Vein endothelial cell (primary cell): ENCODE data around the gene UBXN11. TPM values are rescaled to one million over a fixed set of nuclear protein-coding genes. Genes with fewer than 3 reads are reported as not detected.

Experiments used
- total RNA-seq: library from RNA; depleted of rRNA; stranded (reverse); fragments of >200 nt; gene quantifications from 2 replicates; pipeline ENCODE4 v1.2.3, GENCODE V29; 2012

Gene UBXN11, protein sequence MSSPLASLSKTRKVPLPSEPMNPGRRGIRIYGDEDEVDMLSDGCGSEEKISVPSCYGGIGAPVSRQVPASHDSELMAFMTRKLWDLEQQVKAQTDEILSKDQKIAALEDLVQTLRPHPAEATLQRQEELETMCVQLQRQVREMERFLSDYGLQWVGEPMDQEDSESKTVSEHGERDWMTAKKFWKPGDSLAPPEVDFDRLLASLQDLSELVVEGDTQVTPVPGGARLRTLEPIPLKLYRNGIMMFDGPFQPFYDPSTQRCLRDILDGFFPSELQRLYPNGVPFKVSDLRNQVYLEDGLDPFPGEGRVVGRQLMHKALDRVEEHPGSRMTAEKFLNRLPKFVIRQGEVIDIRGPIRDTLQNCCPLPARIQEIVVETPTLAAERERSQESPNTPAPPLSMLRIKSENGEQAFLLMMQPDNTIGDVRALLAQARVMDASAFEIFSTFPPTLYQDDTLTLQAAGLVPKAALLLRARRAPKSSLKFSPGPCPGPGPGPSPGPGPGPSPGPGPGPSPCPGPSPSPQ
- 2.0 and 3.6 TPM in 2 replicates for total RNA-seq

DNA sequence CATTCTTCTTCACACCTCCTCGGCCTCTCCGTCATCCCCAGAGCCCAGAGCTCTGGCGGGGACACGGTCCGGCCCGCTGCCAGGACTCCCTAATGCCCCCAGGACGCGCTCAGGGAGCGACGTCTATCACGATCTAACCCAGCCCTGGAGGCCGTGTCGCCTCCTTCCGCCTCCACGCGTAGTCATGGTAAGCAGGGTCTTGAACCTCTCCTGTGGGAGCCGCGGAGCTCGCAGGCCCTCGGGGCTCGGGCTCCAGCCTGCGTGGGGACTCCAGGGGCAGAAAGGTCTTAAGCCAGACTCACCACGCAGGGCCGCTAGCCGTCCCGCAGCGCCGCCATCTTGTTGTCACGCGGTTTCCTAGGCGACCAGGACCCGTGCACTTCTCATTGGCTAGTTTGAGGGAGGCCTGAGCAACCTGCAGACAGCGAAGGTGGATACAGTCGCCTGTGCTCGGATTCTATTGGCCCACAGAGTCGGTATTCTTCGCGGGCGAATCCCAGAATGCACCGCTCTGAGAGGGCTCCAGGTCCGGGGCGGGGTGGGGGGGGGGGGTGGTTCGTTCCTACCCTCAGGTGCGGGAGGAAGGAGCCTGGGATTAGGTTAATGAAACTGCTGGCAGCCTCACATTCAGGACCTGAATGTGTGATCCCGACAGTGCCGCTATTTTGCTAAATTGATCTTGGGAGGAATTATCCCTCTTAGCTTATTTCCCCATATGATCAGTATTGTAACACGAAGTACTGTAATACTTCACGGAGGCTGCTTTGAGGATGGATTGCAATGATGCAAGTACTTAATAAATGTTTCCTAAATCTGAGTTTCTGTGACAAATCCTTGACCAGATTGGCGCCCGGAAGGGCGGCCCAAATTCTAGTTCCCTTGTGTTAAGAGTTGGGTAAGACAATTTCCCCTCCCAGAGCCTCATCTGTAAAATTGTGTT is at the start of gene UBXN11:
UBXN11 (minus strand) TSS at position 347 of the 940 bp plus-strand sequence. CDS start 3,753 bp downstream, outside the sequence.

DNA sequence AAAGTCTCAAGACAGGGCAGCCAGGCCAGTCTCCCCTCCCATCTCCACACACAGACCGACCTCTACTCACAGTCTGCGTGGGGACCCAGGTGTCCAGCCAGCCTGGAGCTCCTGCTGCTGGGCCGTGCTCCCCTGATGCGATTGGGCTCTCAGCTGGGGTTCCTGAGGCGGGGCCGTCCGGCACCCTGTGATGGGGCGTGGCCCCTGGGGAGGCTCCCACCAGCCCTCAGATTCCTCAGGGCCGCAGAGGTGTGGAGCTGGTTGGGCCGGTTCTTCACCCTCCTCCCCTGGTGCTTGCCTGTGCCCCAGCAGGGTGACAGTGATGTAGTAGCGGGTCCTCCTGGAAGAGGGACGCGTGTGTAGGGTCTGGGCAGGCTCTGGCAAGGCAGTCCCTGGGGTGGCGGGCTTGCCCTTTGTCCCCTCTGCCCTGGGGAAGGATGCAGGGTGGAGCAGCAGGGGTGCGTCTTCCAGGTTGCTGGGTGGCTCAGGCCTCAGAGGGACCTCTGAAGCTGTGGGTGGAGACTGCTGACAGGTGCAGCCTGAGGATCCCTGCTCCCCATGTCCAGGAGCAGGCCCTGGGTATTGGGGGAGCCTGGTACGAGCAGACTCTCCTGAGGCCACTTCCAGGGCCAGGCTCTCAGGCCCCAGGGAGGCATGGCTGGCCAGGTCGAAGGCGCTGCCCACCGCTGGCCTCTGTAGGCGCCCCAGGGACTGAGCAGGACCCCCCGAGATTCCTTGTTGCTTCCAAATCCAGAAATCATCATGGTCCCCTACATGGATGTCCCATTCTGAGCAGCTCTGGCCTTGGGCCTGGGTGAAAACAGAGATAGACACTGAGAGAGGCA is 47.8 kb upstream of the UBXN11 start, which contains the start of gene CRYBG2:
CRYBG2 (minus strand) TSS at position 155 of the 845 bp plus-strand sequence. CDS start 7,473 bp downstream, outside the sequence.

DNA sequence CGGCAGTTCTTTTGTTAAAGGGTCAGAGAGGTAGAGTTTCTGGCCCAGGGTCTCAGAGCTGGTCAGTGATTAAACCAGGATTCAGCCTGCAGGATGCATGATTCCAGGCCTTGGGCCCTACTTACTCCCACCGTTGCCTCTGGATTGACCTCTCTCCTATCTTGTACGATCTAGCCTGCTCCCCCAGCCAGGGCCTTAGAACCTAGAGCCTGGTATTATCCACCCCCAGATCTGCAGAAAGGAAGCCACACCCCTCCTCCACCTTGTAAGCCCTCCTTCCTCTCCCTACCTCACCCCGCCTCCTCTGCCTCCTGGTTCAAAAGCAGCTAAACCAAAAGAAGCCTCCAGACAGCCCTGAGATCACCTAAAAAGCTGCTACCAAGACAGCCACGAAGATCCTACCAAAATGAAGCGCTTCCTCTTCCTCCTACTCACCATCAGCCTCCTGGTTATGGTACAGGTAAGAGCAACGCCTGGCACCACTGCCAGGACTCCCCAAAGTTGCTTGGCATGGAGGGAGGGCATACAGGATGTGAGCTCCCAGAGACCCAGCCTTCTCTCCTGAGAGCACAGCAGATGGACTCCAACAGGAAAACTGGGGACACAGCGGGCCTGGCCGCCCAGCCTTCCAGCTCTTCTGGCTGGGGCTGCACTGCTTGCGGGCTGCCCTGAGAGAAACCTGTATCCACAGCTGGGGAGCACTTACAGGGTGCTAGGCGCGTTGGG is 11.3 kb upstream of the UBXN11 start, which contains the start of gene CD52:
CD52 (plus strand) TSS at position 347 of the 726 bp plus-strand sequence; CDS start at position 407, 60 bp downstream.

DNA sequence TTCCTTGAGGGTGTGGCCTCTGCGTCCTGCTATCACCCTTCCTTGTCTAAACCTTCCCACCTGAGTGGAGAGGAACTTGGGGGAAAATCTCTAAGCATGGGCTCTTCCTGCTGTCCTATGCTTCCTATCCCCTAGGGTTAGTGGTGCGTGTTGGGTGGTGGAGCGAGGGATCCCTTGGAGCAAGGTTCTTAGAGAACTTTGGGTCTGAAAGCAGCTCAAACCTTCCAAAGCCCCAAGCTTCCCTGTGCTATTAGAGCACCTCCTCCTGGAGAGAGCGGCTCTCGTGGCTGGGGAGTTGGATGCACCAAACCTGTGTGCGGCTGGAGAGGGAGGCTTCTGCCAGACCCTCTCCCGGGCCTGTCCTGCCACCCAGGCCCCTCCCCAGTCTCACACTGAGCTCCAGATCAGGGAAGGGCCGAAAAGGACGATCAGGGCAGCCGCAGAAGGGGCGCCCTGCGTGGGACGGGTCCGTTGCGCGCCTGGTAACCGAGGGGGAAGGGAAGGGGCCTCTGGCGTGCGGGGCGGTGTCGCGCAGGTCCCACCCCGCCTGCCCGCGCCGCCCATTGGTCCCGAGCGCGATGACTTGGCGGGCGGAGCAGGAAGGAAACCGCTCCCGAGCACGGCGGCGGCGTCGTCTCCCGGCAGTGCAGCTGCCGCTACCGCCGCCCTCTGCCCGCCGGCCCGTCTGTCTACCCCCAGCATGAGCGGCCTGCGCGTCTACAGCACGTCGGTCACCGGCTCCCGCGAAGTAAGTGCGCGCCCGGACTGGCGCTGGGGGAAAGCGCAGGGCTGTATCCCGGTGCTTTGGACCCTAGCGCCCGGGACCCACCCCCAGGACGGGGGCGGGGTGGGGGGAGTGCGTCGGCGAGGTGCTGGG is 26.7 kb downstream of the UBXN11 start, which contains the start of gene SH3BGRL3:
SH3BGRL3 (plus strand) TSS at position 631 of the 877 bp plus-strand sequence; CDS start at position 701, 70 bp downstream.

DNA sequence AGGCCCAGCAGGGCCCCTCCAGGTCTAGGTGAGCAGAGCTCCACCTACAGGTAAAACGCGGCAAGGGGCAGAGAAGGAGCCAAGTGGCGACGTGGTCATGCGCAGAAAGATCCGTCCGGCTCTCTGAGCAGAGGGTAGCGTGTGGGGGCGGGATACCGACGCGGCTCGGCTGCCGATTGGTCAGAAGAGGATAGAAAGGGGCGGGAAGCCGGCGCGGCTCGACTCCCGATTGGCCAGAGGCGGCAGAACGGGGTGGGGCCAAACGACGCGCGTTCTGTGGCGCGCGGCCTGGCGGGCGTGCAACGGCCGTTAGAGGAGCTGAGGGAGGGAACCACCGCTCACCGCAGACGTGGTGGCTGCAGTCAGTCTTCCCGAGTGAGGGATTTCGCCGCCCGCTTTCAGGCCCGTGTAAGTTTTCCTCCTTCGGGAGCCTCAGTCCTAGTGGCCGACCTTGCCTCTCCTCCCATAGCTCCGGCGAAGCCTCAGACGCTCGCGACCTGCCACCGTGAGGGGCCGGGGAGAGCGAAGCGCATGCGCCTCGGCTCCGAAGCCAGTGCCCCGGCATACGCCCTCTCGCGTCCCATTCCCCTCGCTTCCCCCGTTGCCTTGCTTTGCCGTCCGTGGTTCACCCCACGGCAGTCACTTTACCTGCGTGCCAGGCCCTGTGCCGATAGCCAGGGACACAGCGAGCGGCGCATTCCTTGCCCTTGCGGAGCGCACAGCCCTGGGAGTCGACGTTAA is 72.4 kb downstream of the UBXN11 start, which contains the start of gene CEP85:
CEP85 (plus strand) TSS at position 298 of the 741 bp plus-strand sequence. CDS start 5,584 bp downstream, outside the sequence.

Other genes starting within 250 kb of the UBXN11 start
- gene TRIM63, start 239.0 kb downstream of the UBXN11 start, total RNA-seq: not detected in 2 replicates
- gene PDIK1L, start 194.8 kb downstream of the UBXN11 start, total RNA-seq: 5.6 and 7.9 TPM in 2 replicates
- gene FAM110D, start 147.6 kb downstream of the UBXN11 start, total RNA-seq: 3.4 and 5.6 TPM in 2 replicates
- gene C1orf232, start 137.7 kb downstream of the UBXN11 start, total RNA-seq: not detected in 2 replicates
- gene ZNF593, start 136.7 kb downstream of the UBXN11 start, total RNA-seq: 25.5 and 26.8 TPM in 2 replicates
- not detected in 2 replicates for gene ZNF593OS, start 134.8 kb downstream of the UBXN11 start, total RNA-seq
- not detected in 2 replicates for gene CNKSR1, start 129.1 kb downstream of the UBXN11 start, total RNA-seq
- not detected in 2 replicates for gene CATSPER4, start 116.0 kb downstream of the UBXN11 start, total RNA-seq
- 8.8 and 12.2 TPM in 2 replicates for gene CEP85, start 72.4 kb downstream of the UBXN11 start, total RNA-seq
- 33.0 and 33.7 TPM in 2 replicates for gene SH3BGRL3, start 26.6 kb downstream of the UBXN11 start, total RNA-seq
- gene CD52, start 11.3 kb upstream of the UBXN11 start, total RNA-seq: not detected in 2 replicates
- not detected in 2 replicates for gene CRYBG2, start 47.5 kb upstream of the UBXN11 start, total RNA-seq
- not detected in 2 replicates for gene ZNF683, start 66.1 kb upstream of the UBXN11 start, total RNA-seq
- not detected in 2 replicates for gene LIN28A, start 104.2 kb upstream of the UBXN11 start, total RNA-seq
- gene DHDDS, start 125.7 kb upstream of the UBXN11 start, total RNA-seq: 49.3 and 65.6 TPM in 2 replicates
- 234 and 245 TPM in 2 replicates for gene HMGN2, start 165.8 kb upstream of the UBXN11 start, total RNA-seq
- gene RPS6KA1, start 223.1 kb upstream of the UBXN11 start, total RNA-seq: 12.4 and 13.1 TPM in 2 replicates